Hematopoietic multipotent progenitor cell treated with erythropoietin and hydrocortisone succinate and interleukin-3 and kit ligand, for 8 days (in vitro differentiated cells): ENCODE measurements around the gene DEPP1.

Experiments
- DNase-seq: peaks from one replicate; pipeline ENCODE4 v3.0.0-alpha.2; 2015

Gene DEPP1

GRCh38 chr10:44930904-44931620 is 47.5 kb downstream of the DEPP1 start:
- DNase-seq, result no peak

- DNase-seq, result no peak
These were observed 49.0 kb downstream of the DEPP1 start for GRCh38 chr10:44929356-44930255.

- DNase-seq, result no peak
These were observed 50.1 kb downstream of the DEPP1 start for GRCh38 chr10:44928462-44928861.

- no peak for DNase-seq
These were observed 51.3 kb downstream of the DEPP1 start for GRCh38 chr10:44927352-44927751.

GRCh38 chr10:44926751-44927351 is 51.8 kb downstream of the DEPP1 start:
- DNase-seq, result no peak
